Astrocyte of the cerebellum (primary cell): Measurements from ENCODE around the gene ZSWIM8.

Source experiments
- DNase-seq: peaks from one replicate; pipeline ENCODE4 v3.0.0-alpha.2; 2011; ENCODE audit warnings: low read depth
- H3K4me3 ChIP-seq: 2 replicates; pipeline ENCODE4 v1.5.1; 2011; ENCODE audit warnings: mild to moderate bottlenecking, low read depth, low read length, moderate library complexity
- CTCF ChIP-seq: IDR thresholded peaks from 2 replicates; pipeline ENCODE4 v1.5.1; 2012; ENCODE audit warnings: low read length, low read depth, moderate library complexity, mild to moderate bottlenecking; ENCODE audit errors: missing control alignments
- in situ Hi-C: cut with HindIII; loops from 2 replicates; pipeline ENCODE4 v1.10.0; 2017; ENCODE audit warnings: low sequenced_read_pairs

Gene ZSWIM8

GRCh38 chr10:73850211-73850610 lies 64.8 kb downstream of the ZSWIM8 start:
- H3K4me3 ChIP-seq = no peak overlapping the region
- in situ Hi-C loops = no loop called here
- no peak for DNase-seq
- no peak for TF ChIP-seq CTCF

- DNase-seq = peak; percentile 52
- no peak for TF ChIP-seq CTCF
Measured at GRCh38 chr10:73850863-73851461, 65.6 kb downstream of the ZSWIM8 start.

More at GRCh38 chr10:73850863-73851461, 65.6 kb downstream of the ZSWIM8 start:
- H3K4me3 ChIP-seq = no peak overlapping the region
- in situ Hi-C loops = no loop called here
